ENCODE measurements around the gene ATXN10.

Gene ATXN10

DNA sequence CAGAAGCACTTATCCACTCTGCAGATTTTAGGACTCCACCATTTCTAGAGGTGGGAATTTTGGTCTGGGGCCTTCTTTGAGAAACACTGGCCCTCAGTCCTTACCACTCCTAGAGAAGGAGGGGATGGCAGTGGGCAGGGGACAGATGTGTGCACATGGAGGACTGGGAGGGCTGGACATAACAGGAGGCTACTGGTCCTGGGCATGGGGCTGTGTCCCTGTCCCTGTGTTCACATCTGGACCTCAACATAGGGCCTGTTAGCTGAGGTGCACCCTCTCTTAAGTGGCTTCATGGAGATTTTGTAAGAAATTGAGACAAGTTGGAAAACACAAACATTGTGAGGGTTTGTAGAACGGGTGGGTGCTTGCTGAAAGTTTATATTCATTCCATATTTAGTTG lies 103.4 kb downstream of the ATXN10 start:
- intact Hi-C loops (cut with micrococcal nuclease) = no loop called here
- no peaks in the 10 kb centered on the region for H3K4me1 Mint-ChIP-seq (ENCODE audit: low read depth)
- no peaks in the 10 kb centered on the region for H3K27me3 Mint-ChIP-seq
- no peak overlapping the region for H3K4me3 Mint-ChIP-seq
- peaks cover 22% of the 10 kb centered on the region for H3K36me3 Mint-ChIP-seq (ENCODE audit: low read depth)
- H3K27ac Mint-ChIP-seq = no peak overlapping the region
- H3K9me3 Mint-ChIP-seq = no peaks in the 10 kb centered on the region

GRCh38 chr22:45775569-45776312 lies 104.1 kb downstream of the ATXN10 start:
- Mint-ChIP-seq H3K4me1 (ENCODE audit: low read depth) (no peaks in the 10 kb centered on the region), H3K27me3 (no peaks in the 10 kb centered on the region), H3K4me3 (no peak overlapping the region), H3K9me3 (no peaks in the 10 kb centered on the region), H3K36me3 (ENCODE audit: low read depth) (peaks cover 18% of the 10 kb centered on the region), H3K27ac (no peak overlapping the region)
- intact Hi-C loops (cut with micrococcal nuclease) = no loop called here

GRCh38 chr22:45776313-45776585 lies 104.6 kb downstream of the ATXN10 start:
- Mint-ChIP-seq H3K4me1 (ENCODE audit: low read depth) (no peaks in the 10 kb centered on the region), H3K36me3 (ENCODE audit: low read depth) (peaks cover 18% of the 10 kb centered on the region), H3K27ac (no peak overlapping the region), H3K27me3 (no peaks in the 10 kb centered on the region), H3K4me3 (no peak overlapping the region), H3K9me3 (no peaks in the 10 kb centered on the region)
- intact Hi-C loops (cut with micrococcal nuclease) = no loop called here

GRCh38 chr22:45777046-45777851 lies 105.6 kb downstream of the ATXN10 start:
- intact Hi-C loops (cut with micrococcal nuclease) = no loop called here
- Mint-ChIP-seq H3K27ac (no peak overlapping the region), H3K4me1 (ENCODE audit: low read depth) (no peaks in the 10 kb centered on the region), H3K9me3 (no peaks in the 10 kb centered on the region), H3K36me3 (ENCODE audit: low read depth) (peaks cover 20% of the 10 kb centered on the region), H3K27me3 (no peaks in the 10 kb centered on the region), H3K4me3 (no peak overlapping the region)

GRCh38 chr22:45777852-45778375 lies 106.3 kb downstream of the ATXN10 start:
- Mint-ChIP-seq H3K4me1 (ENCODE audit: low read depth) (peaks cover 2% of the 10 kb centered on the region), H3K4me3 (no peak overlapping the region), H3K9me3 (no peaks in the 10 kb centered on the region), H3K27ac (no peak overlapping the region), H3K27me3 (no peaks in the 10 kb centered on the region), H3K36me3 (ENCODE audit: low read depth) (peaks cover 20% of the 10 kb centered on the region)
- intact Hi-C loops (cut with micrococcal nuclease) = no loop called here

DNA sequence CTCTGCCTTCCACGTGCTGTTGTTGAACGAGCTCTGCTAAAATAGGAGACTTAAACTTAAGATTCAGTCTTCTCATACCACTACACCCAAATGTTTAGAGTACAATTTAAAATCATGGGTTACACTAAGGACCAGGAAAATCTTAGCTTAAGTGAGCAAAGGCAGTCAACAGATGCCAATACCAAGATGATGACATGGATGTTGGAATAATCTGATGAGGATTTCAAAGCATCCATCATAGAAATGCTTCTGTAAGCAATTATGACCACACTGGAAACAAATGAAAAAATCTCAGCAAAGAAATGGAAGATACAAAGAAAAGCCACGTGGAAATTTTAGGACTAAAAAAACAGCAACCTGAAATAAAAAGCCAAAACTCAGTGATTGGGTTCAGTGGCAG lies 109.8 kb downstream of the ATXN10 start:
- H3K27me3 Mint-ChIP-seq = no peaks in the 10 kb centered on the region

DNA sequence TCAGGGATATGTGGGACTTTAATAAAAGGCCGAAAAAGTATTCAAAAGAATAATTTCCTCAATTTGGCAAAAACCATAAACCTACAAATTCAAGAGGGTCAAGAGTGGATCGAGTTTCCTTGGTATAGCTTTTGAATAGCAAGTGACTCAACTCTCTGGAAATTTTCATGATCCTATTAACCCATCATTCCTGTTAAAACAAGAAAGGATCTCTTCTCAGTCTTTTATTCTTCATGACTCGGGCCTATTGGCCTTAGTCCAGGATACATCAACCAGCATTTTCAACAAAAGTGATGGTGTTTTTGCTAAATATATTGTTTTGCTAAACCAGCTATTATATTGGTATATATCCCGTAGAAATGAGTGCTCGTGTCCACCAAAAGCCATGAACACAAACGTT lies 110.3 kb downstream of the ATXN10 start:
- Mint-ChIP-seq H3K9me3 (no peaks in the 10 kb centered on the region), H3K27ac (no peak overlapping the region), H3K4me1 (ENCODE audit: low read depth) (peaks cover 18% of the 10 kb centered on the region), H3K27me3 (no peaks in the 10 kb centered on the region), H3K36me3 (ENCODE audit: low read depth) (peaks cover 20% of the 10 kb centered on the region), H3K4me3 (no peak overlapping the region)
- intact Hi-C loops (cut with micrococcal nuclease) = no loop called here

More for the DNA sequence above, 109.8 kb downstream of the ATXN10 start:
- Mint-ChIP-seq H3K4me3 (no peak overlapping the region), H3K27ac (no peak overlapping the region), H3K9me3 (no peaks in the 10 kb centered on the region), H3K36me3 (ENCODE audit: low read depth) (peaks cover 20% of the 10 kb centered on the region), H3K4me1 (ENCODE audit: low read depth) (peaks cover 18% of the 10 kb centered on the region)
- intact Hi-C loops (cut with micrococcal nuclease) = no loop called here

DNA sequence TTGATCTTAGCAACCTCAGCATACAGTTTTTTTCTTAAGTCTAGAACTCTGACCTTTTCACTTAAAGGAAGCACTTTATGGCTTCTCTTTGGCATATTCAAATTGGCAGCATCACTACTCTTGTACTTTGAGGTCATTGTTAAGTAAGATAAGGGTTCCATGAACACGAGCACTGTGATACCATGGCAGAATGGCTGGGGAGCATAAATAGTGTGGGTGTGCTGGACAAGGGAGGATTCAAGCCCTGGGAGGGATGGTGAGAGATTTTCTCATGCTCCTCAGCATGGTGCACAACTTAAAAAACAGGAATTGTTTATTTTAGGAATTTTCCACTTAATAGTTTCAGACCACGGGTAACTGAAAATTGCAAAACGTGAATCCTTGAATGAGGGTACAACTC lies 111.4 kb downstream of the ATXN10 start:
- Mint-ChIP-seq H3K4me3 (no peak overlapping the region), H3K9me3 (no peaks in the 10 kb centered on the region), H3K27me3 (no peaks in the 10 kb centered on the region), H3K27ac (no peak overlapping the region), H3K4me1 (ENCODE audit: low read depth) (peaks cover 18% of the 10 kb centered on the region), H3K36me3 (ENCODE audit: low read depth) (peaks cover 21% of the 10 kb centered on the region)
- intact Hi-C loops (cut with micrococcal nuclease) = no loop called here

DNA sequence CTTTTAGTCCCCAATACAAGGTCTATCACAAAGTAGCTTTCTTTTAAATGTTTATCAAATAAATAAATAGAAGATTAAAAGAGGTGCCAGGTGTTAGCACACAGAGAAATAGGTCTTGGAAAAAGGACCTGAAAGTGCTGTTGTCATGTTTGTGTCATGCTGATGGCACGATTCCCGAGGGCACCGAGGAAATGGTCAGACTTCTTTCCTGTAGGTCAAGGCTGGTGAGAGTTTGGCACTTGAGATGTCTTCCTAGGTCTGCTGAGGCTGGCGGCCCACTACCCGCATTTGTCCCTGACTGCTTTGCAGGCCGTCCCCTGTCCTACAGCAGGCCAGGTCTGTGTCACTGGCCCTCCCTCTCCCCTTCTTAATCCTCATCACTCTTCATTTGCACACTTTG lies 112.1 kb downstream of the ATXN10 start:
- Mint-ChIP-seq H3K4me1 (ENCODE audit: low read depth) (peaks cover 18% of the 10 kb centered on the region), H3K27ac (no peak overlapping the region), H3K27me3 (no peaks in the 10 kb centered on the region), H3K4me3 (no peak overlapping the region), H3K9me3 (no peaks in the 10 kb centered on the region), H3K36me3 (ENCODE audit: low read depth) (peaks cover 27% of the 10 kb centered on the region)
- intact Hi-C loops (cut with micrococcal nuclease) = no loop called here

DNA sequence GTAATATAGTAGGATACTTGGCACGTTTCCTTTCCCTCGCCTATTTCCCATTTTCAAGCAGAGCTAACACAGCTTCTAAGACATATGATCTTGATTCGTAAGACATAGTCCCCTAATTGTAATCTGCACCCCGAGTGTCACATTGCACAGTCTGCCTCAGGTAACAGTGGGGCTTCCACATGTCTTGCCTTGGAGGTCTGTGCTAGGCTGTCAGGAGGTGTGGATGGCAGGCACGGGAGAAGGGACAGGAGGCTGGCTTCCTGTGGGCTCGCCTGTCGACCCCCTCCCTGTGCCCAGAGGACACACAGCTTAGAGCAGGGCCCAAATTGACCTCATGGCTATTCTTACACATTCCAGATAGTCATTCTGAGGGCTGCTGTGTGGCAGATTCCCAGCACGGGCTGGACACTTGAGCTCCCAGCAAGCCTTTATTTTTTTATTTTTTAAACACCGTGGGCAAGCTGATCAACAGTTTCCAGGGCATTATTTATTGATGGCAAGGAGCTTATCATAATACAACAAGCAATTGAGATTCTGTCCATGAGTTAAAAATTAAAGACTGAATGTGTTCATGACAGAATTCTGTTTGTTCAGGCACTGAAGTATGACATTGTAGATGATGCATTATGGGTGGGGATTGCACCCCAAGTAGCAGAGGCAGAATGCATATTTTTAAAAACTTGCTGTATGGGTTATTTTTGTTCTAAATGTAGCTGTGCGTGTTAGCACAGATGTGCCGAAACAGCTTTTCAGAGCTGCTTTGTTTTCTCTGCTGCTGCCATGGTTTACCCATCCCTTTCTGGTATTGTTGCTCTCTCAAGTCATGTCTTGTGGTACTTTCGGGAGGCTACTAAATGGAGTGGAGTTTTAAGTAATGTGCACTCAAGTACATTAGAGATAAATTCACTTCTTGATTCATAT lies 113.0 kb downstream of the ATXN10 start:
- H3K27ac Mint-ChIP-seq = no peak overlapping the region
- H3K4me3 Mint-ChIP-seq = no peak overlapping the region
- H3K27me3 Mint-ChIP-seq = no peaks in the 10 kb centered on the region
- H3K4me1 Mint-ChIP-seq (ENCODE audit: low read depth) = peaks cover 18% of the 10 kb centered on the region
- intact Hi-C loops (cut with micrococcal nuclease) = no loop called here
- no peaks in the 10 kb centered on the region for H3K9me3 Mint-ChIP-seq
- H3K36me3 Mint-ChIP-seq (ENCODE audit: low read depth) = peaks cover 20% of the 10 kb centered on the region

DNA sequence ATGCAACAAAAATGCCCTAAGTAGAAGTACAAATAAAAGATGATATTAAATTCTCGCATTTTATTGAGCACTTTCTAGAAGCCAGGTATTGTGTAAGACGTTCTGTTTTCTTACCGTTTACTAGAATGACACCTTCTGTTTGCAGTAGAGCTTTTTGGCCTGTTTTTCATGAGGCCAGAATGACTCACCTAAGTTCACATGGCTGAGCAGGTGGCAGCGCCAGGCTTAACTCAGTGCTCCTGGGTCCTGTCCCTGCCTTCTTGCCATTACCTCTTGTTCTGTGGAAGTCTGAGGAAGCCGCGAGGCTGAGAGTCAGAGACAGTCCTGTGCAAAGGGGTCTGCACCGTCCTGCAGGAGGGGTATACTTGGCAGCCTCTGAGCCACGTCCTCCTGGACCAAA lies 113.8 kb downstream of the ATXN10 start:
- H3K9me3 Mint-ChIP-seq = no peaks in the 10 kb centered on the region
- H3K4me1 Mint-ChIP-seq (ENCODE audit: low read depth) = peaks cover 18% of the 10 kb centered on the region
- H3K27me3 Mint-ChIP-seq = no peaks in the 10 kb centered on the region
- no peak overlapping the region for H3K27ac Mint-ChIP-seq
- H3K4me3 Mint-ChIP-seq = no peak overlapping the region
- peaks cover 20% of the 10 kb centered on the region for H3K36me3 Mint-ChIP-seq (ENCODE audit: low read depth)
- intact Hi-C loops (cut with micrococcal nuclease) = no loop called here

- Mint-ChIP-seq H3K27ac (no peak overlapping the region), H3K4me1 (ENCODE audit: low read depth) (peaks cover 18% of the 10 kb centered on the region), H3K36me3 (ENCODE audit: low read depth) (peaks cover 10% of the 10 kb centered on the region), H3K4me3 (no peak overlapping the region), H3K27me3 (no peaks in the 10 kb centered on the region), H3K9me3 (no peaks in the 10 kb centered on the region)
- intact Hi-C loops (cut with micrococcal nuclease) = no loop called here
Measured at GRCh38 chr22:45786726-45787125, 115.1 kb downstream of the ATXN10 start.

DNA sequence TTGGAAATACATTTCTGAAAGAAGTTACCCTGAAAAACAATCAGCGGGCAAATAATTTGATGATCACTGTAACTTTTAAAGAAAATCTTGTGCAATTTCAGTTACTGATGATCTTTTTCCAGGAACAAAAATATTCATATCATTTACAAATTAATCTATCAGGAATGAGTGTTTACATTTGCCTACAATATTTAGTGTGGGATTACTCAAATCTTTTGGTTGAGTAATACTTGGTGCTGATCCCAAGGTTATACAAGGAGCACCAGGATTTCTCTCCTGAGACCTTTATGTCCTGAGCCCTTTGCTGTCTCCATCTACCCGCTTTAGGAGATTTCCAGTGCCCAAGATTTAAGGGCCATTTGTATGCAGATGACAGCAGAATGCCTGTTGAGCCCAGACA lies 116.1 kb downstream of the ATXN10 start:
- Mint-ChIP-seq H3K4me3 (no peak overlapping the region), H3K4me1 (ENCODE audit: low read depth) (peaks cover 18% of the 10 kb centered on the region), H3K27me3 (no peaks in the 10 kb centered on the region)

GRCh38 chr22:45788522-45788921 lies 116.9 kb downstream of the ATXN10 start:
- H3K27ac Mint-ChIP-seq = no peak overlapping the region
- H3K9me3 Mint-ChIP-seq = peaks cover 6% of the 10 kb centered on the region
- no peak overlapping the region for H3K4me3 Mint-ChIP-seq
- peaks cover 10% of the 10 kb centered on the region for H3K4me1 Mint-ChIP-seq (ENCODE audit: low read depth)
- H3K27me3 Mint-ChIP-seq = no peaks in the 10 kb centered on the region
- H3K36me3 Mint-ChIP-seq (ENCODE audit: low read depth) = peaks cover 15% of the 10 kb centered on the region
- intact Hi-C loops (cut with micrococcal nuclease) = no loop called here

More for the DNA sequence above, 116.1 kb downstream of the ATXN10 start:
- H3K9me3 Mint-ChIP-seq = no peaks in the 10 kb centered on the region
- no peak overlapping the region for H3K27ac Mint-ChIP-seq
- intact Hi-C loops (cut with micrococcal nuclease) = no loop called here
- peaks cover 7% of the 10 kb centered on the region for H3K36me3 Mint-ChIP-seq (ENCODE audit: low read depth)

Measured in dendritic cell treated with granulocyte-macrophage colony-stimulating factor and Interleukin-4, amounts not matched to agents 40 ng/mL and 50 ng/mL, for 4 days (primary cell).